Cardiac muscle cell (in vitro differentiated cells and primary cell): ENCODE data around the gene IRF3. TPM values are rescaled to one million over a fixed set of nuclear protein-coding genes. Genes with fewer than 3 reads are reported as not detected.

Source experiments
- DNase-seq, 2 donors: peaks; one replicate each; pipeline versions ENCODE4 v3.0.0 to v3.0.0-alpha.2; 2010 to 2017; ENCODE audit warnings: low read depth in 1 of 2, low spot score in 1 of 2
- H3K27ac ChIP-seq: fragments of 200-600 bp; sonication (generic); 2 replicates; pipeline ENCODE4 v1.5.1; 2016
- H3K27me3 ChIP-seq: fragments of 200-600 bp; sonication (generic); 2 replicates; pipeline ENCODE4 v1.6.0; 2016; ENCODE audit warnings: control low read depth
- H3K36me3 ChIP-seq: fragments of 200-600 bp; sonication (generic); 2 replicates; pipeline ENCODE4 v1.5.1; 2016; ENCODE audit warnings: control low read depth
- H3K4me1 ChIP-seq: fragments of 200-600 bp; sonication (generic); 2 replicates; pipeline ENCODE4 v1.8.1; 2017; ENCODE audit warnings: low read depth, mild to moderate bottlenecking, mixed run types
- H3K4me3 ChIP-seq: fragments of 200-600 bp; sonication (generic); 2 replicates; pipeline ENCODE4 v1.5.1; 2016; ENCODE audit warnings: mild to moderate bottlenecking
- H3K9me3 ChIP-seq: fragments of 200-600 bp; sonication (generic); 2 replicates; pipeline ENCODE4 v1.5.1; 2017; ENCODE audit warnings: low read depth, mild to moderate bottlenecking, control low read depth
- CTCF ChIP-seq: IDR thresholded peaks from 2 replicates; pipeline ENCODE4 v1.5.1; 2012; ENCODE audit warnings: low read depth, mild to moderate bottlenecking, low read length
- polyA plus RNA-seq: library from polyadenylated mRNA; unstranded; fragments of >200 nt; fragmentation: Nextera tagmentation; extraction: Ambion mirVana; gene quantifications from 2 replicates; pipeline ENCODE4 v1.2.1, GENCODE V29; 2016
- total RNA-seq: library from RNA; depleted of rRNA; stranded (reverse); fragments of >200 nt; gene quantifications from 2 replicates; pipeline ENCODE4 v1.2.3, GENCODE V29; 2016

The IRF3 gene
- total and polyA plus RNA-seq, 2 experiments from 2014 or later: 37.6 to 145 TPM

DNA sequence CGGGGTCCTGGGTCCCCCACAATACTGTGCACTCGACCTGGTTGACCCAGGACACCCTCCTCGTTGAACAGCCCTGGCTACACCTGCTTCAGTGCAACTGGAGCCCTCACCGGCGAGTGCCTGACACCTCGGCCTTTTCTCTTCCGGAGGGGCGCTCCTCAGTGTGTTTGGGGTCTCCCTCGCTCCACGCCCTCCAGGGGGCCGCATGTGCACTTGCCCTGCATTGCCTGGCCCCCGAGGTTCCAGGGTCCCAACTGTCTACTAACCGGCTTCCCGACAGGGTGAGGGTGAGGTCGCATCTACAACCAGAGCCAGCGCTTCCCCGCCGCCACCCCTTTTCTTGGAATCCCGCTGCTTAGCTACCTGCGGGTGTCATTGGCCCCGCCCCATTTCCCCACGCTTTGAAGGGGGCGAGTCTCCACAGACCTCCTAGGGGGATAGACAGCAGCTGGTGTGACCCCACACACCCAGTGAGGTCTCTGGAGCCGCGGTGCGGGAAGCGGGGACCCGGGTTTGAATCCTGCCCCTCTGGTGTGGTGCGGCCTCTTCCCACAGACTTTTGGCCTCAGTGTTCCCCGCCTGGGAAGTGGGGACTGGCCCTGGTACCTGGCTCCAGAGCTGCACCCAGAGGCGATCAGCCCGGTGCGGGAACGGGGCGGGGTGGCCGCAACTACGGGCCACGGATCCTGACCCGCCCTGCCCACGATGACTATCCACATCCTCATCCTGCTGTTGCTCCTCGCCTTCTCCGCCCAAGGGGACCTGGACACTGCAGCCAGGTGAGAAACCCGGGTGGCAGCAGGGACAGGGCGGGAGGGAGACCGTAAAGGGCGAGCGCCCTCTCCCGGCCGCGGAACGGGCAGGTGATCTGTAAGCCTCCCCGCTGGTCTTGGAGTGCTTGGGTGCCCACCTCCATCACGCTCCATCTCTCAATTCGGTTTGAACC, 23.7 kb upstream of the IRF3 start, which contains the start of gene ADM5:
TSS of gene ADM5 (plus strand) at position 462 of the 946 bp plus-strand sequence. CDS start at position 706, 244 bp downstream.
- peaks cover 4% of the 10 kb centered on the region for H3K4me1 ChIP-seq
- peak; percentile 71 for TF ChIP-seq CTCF
- peak; percentile 20 to 34 for DNase-seq

DNA sequence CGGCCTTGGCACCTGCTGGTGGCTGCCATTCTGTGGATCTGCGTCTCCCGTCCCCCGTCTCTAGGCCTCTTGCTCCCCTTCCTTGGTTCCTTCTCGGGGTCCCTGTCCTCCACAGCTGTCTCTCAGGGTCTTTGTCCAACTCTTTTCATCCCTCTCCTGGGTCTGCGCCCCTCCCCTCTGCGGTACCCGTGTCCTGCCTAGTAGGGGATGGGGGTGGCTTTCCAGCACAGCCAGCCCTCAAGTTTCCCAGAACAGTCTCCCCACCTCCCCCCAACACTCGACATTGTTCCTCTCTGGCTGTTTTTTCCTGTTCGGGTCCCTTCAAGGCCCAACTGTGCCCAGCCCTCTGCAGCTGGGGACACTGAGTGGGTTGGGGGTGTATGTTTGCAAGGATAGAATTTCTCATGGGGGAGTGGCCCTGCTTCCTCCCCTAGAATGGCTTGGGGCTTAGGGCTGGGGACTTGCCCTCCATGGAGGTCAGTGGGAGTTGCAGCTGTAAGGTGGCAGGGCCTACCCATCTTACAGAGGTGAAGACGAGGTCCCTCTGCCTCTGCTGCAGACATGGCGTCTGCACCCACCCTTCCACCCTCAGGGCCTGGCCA, 23.0 kb upstream of the IRF3 start:
- no peak overlapping the region for H3K4me3 ChIP-seq
- H3K4me1 ChIP-seq: peaks cover 4% of the 10 kb centered on the region
- peak overlapping the region; percentile 57 for H3K27ac ChIP-seq
- TF ChIP-seq CTCF: no peak
- no peaks in the 10 kb centered on the region for H3K27me3 ChIP-seq
- no peak for DNase-seq
- no peaks in the 10 kb centered on the region for H3K9me3 ChIP-seq
- H3K36me3 ChIP-seq: peaks cover 23% of the 10 kb centered on the region

More for the DNA sequence above, 23.7 kb upstream of the IRF3 start, which contains the start of gene ADM5:
- Histone ChIP-seq H3K36me3 (peaks cover 15% of the 10 kb centered on the region), H3K27ac (peak within 1 kb of the TSS; percentile 57), H3K4me3 (peak within 1 kb of the TSS; percentile 25), H3K27me3 (no peaks in the 10 kb centered on the region), H3K9me3 (no peaks in the 10 kb centered on the region)

- no peaks in the 10 kb centered on the region for H3K9me3 ChIP-seq
- no peak overlapping the region for H3K27ac ChIP-seq
- H3K4me1 ChIP-seq: peaks cover 4% of the 10 kb centered on the region
- no peak for DNase-seq
- no peaks in the 10 kb centered on the region for H3K27me3 ChIP-seq
- peaks cover 28% of the 10 kb centered on the region for H3K36me3 ChIP-seq
- no peak overlapping the region for H3K4me3 ChIP-seq
- TF ChIP-seq CTCF: no peak
Measured at GRCh38 chr19:49687566-49688316, 22.1 kb upstream of the IRF3 start.

- Histone ChIP-seq H3K4me1 (peaks cover 4% of the 10 kb centered on the region), H3K27me3 (no peaks in the 10 kb centered on the region), H3K4me3 (no peak overlapping the region), H3K9me3 (no peaks in the 10 kb centered on the region), H3K36me3 (peaks cover 31% of the 10 kb centered on the region), H3K27ac (no peak overlapping the region)
- TF ChIP-seq CTCF: no peak
- DNase-seq: no peak
Measured at GRCh38 chr19:49687150-49687549, 21.5 kb upstream of the IRF3 start.

DNA sequence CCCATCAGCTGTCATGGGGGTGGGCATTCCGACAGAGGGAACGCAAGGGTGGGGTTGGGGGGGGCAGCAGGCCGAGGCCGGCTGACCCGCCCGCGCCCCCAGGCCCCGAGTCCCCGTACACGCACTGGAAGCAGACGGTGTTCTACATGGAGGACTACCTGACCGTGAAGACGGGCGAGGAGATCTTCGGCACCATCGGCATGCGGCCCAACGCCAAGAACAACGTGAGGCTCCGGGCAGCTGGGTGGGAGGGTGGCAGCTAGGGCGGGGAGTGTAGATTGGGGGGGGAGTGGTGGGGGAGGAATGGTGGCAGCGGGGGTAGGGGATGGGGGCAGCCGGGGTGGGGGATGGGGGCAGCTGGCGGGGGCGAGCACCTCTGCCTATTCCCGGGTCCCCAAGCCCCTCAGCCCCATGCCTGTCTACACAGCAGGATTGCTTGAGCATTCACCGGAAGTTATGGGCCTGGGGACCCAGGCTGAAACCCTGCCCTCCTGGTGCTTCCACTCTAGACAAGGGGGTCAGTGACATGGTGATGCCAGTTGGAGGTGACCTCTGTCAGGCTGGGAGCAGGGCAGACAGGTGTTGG, 20.9 kb upstream of the IRF3 start:
- H3K4me3 ChIP-seq: no peak overlapping the region
- H3K27ac ChIP-seq: no peak overlapping the region
- no peak for TF ChIP-seq CTCF
- no peaks in the 10 kb centered on the region for H3K9me3 ChIP-seq
- peaks cover 1% of the 10 kb centered on the region for H3K4me1 ChIP-seq
- no peaks in the 10 kb centered on the region for H3K27me3 ChIP-seq
- no peak for DNase-seq
- H3K36me3 ChIP-seq: peaks cover 35% of the 10 kb centered on the region
